ENCODE results near the gene RAPGEF4. TPM values are rescaled to one million over a fixed set of nuclear protein-coding genes. Genes with fewer than 3 reads are reported as not detected.

RAPGEF4 gene
- total and polyA plus RNA-seq, 2 of the 8 experiments (the other 6 are each of a cell fraction or from before 2014, with no cell fraction given), result 1.2 to 2.6 TPM

DNA sequence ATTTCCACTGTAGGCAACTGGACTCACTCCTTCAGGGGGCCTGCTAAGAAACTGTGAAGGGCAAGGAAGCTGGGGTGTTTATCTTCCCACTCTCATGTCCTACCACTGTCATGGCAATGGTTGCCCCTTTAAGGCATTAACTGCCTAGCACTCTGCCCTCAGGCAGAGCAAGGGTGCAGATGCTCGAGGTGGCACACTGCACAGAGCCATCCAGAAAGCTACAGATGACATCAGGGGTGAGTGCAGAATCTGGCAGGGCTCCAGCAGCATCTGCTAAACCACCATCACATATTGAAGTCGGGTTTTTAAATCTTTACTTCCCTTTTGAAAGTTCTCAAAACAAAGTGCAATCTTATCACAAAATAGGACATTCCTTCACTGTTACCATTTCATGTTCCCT lies 75.4 kb downstream of the RAPGEF4 start:
- Histone ChIP-seq H3K23ac (ENCODE audit: insufficient read length) (no peak overlapping the region), H3K27me3 (replicated peaks in 1 of 4; ENCODE audit: control insufficient read depth in 3 of 4, extremely low read depth in 1 of 4, insufficient read depth in 3 of 4, low read length in 3 of 4) (no peaks in the 10 kb centered on the region), H3K4me2 (ENCODE audit: insufficient read depth in 1 of 2, low read depth in 2 of 2, low read length in 2 of 2) (no peak overlapping the region), H2BK15ac (ENCODE audit: low read length) (no peak overlapping the region), H3K4me1 (replicated peaks in 1 of 4; ENCODE audit: control insufficient read depth in 3 of 4, insufficient read depth in 4 of 4, low read length in 3 of 4) (no peaks in the 10 kb centered on the region), H3K23me2 (ENCODE audit: low read depth, low read length) (no peaks in the 10 kb centered on the region), H3K79me1 (ENCODE audit: low read depth, low read length) (no peaks in the 10 kb centered on the region), H3K27ac (ENCODE audit: low read depth, low read length) (no peak overlapping the region), H2AK5ac (ENCODE audit: low read depth, low read length) (no peak overlapping the region), H3K9ac (replicated peaks in 1 of 4; ENCODE audit: extremely low read depth in 1 of 4, low read depth in 3 of 4, low read length in 3 of 4) (no peak overlapping the region), H2BK20ac (ENCODE audit: low read length) (no peak overlapping the region), H3K18ac (ENCODE audit: extremely low read depth, low read length) (no peak overlapping the region), H3K79me2 (ENCODE audit: control insufficient read depth in 1 of 2, insufficient read depth in 2 of 2, low read length in 2 of 2) (no peaks in the 10 kb centered on the region), H4K91ac (replicated peaks; ENCODE audit: insufficient read length, low read length) (no peak overlapping the region), H3K56ac (replicated peaks; ENCODE audit: insufficient read length, low read depth, low read length) (no peak overlapping the region), H4K5ac (ENCODE audit: insufficient read length, low read depth, low read length) (no peak overlapping the region), H4K20me1 (replicated peaks in 1 of 2; ENCODE audit: control insufficient read depth in 1 of 2, insufficient read depth in 2 of 2, low read length in 2 of 2) (no peaks in the 10 kb centered on the region), H2BK120ac (replicated peaks; ENCODE audit: low read depth, low read length) (no peak overlapping the region), H2AFZ (ENCODE audit: low read length) (no peak overlapping the region), H2BK5ac (ENCODE audit: low read depth, low read length) (no peak overlapping the region), H3K36me3 (ENCODE audit: control insufficient read depth in 2 of 4, insufficient read depth in 4 of 4, low read length in 3 of 4) (no peaks in the 10 kb centered on the region), H3K14ac (ENCODE audit: insufficient read length) (no peak overlapping the region), H3K9me3 (ENCODE audit: insufficient read depth in 2 of 2, low read depth in 1 of 2, low read length in 1 of 2) (no peaks in the 10 kb centered on the region), H2BK12ac (ENCODE audit: low read depth, low read length) (no peak overlapping the region), H4K8ac (ENCODE audit: extremely low read depth, insufficient read depth, low read length) (no peak overlapping the region), H3K4me3 (ENCODE audit: extremely low read depth in 1 of 4, insufficient read depth in 2 of 4, low read depth in 3 of 4, low read length in 4 of 4) (no peak overlapping the region), H3K4ac (replicated peaks; ENCODE audit: insufficient read length, low read depth, low read length) (no peak overlapping the region)
- WGBS, 2 experiments (ENCODE audit: extremely low coverage in 1 of 2, insufficient coverage in 1 of 2, insufficient read length in 1 of 2, insufficient replicate concordance in 2 of 2, low coverage in 1 of 2, low lambda C conversion rate in 2 of 2, missing lambda C conversion rate in 1 of 2), result 76% methylated on average over 2 of the region's 2 CpGs; no CpG with 5 or more reads in 1 of the 2 experiments
- ChIA-PET CTCF (ENCODE audit: partially characterized antibody) (no interaction called here), POLR2A (ENCODE audit: partially characterized antibody) (no interaction called here)
- FAIRE-seq (no peak), DNase-seq (ENCODE audit: low read depth in 1 of 2, low spot score in 2 of 2) (no peak)
- TF ChIP-seq, protein P1, sequence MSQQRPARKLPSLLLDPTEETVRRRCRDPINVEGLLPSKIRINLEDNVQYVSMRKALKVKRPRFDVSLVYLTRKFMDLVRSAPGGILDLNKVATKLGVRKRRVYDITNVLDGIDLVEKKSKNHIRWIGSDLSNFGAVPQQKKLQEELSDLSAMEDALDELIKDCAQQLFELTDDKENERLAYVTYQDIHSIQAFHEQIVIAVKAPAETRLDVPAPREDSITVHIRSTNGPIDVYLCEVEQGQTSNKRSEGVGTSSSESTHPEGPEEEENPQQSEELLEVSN (IDR thresholded peaks at IDR 0.05), result no peak
- TF ChIP-seq, protein P2, sequence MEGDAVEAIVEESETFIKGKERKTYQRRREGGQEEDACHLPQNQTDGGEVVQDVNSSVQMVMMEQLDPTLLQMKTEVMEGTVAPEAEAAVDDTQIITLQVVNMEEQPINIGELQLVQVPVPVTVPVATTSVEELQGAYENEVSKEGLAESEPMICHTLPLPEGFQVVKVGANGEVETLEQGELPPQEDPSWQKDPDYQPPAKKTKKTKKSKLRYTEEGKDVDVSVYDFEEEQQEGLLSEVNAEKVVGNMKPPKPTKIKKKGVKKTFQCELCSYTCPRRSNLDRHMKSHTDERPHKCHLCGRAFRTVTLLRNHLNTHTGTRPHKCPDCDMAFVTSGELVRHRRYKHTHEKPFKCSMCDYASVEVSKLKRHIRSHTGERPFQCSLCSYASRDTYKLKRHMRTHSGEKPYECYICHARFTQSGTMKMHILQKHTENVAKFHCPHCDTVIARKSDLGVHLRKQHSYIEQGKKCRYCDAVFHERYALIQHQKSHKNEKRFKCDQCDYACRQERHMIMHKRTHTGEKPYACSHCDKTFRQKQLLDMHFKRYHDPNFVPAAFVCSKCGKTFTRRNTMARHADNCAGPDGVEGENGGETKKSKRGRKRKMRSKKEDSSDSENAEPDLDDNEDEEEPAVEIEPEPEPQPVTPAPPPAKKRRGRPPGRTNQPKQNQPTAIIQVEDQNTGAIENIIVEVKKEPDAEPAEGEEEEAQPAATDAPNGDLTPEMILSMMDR (IDR thresholded peaks at IDR 0.05; ENCODE audit: control extremely low read depth in 1 of 3, insufficient read depth in 1 of 3, low read depth in 1 of 3, low read length in 3 of 3), result no peak
- TF ChIP-seq JUN (IDR thresholded peaks at IDR 0.05; ENCODE audit: low read depth, low read length) (no peak), GTF2F1 (IDR thresholded peaks at IDR 0.05; ENCODE audit: borderline replicate concordance, low read depth, low read length) (no peak), POLR2AphosphoS5 (IDR thresholded peaks at IDR 0.05; ENCODE audit: low read depth, low read length) (no peak), SIX5 (IDR thresholded peaks at IDR 0.05; ENCODE audit: low read depth, low read length) (no peak), TCF12 (IDR thresholded peaks at IDR 0.05; ENCODE audit: low read depth, low read length) (no peak), SIN3A (conservative IDR thresholded peaks at IDR 0.05 in 1 of 2, IDR thresholded peaks at IDR 0.05 in 1 of 2; ENCODE audit: low read depth in 1 of 2, low read length in 2 of 2) (no peak)
- TF ChIP-seq, protein P3, sequence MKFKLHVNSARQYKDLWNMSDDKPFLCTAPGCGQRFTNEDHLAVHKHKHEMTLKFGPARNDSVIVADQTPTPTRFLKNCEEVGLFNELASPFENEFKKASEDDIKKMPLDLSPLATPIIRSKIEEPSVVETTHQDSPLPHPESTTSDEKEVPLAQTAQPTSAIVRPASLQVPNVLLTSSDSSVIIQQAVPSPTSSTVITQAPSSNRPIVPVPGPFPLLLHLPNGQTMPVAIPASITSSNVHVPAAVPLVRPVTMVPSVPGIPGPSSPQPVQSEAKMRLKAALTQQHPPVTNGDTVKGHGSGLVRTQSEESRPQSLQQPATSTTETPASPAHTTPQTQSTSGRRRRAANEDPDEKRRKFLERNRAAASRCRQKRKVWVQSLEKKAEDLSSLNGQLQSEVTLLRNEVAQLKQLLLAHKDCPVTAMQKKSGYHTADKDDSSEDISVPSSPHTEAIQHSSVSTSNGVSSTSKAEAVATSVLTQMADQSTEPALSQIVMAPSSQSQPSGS (IDR thresholded peaks at IDR 0.05; ENCODE audit: low read length), result no peak

Data from H1 (cell line).